HUES48 (cell line): ENCODE results near the gene TCF7L2.

Experiments
- H3K27ac ChIP-seq: one replicate; pipeline ENCODE4 v1.7.0; 2013; ENCODE audit warnings: low read depth, low read length, inconsistent platforms
- H3K27me3 ChIP-seq: 2 replicates; pipeline ENCODE4 v1.6.1; 2013; ENCODE audit warnings: mild to moderate bottlenecking, low read length; ENCODE audit not compliant: control insufficient read depth, insufficient read depth
- H3K36me3 ChIP-seq: 2 replicates; pipeline ENCODE4 v1.6.1; 2013; ENCODE audit warnings: low read length; ENCODE audit not compliant: control insufficient read depth, insufficient read depth
- H3K4me1 ChIP-seq: 2 replicates; pipeline ENCODE4 v1.6.1; 2013; ENCODE audit warnings: mild to moderate bottlenecking, low read length; ENCODE audit not compliant: control insufficient read depth, insufficient read depth
- H3K4me3 ChIP-seq: 2 replicates; pipeline ENCODE4 v1.5.1; 2013; ENCODE audit warnings: mild to moderate bottlenecking, low read depth, low read length
- H3K9ac ChIP-seq: 2 replicates; pipeline ENCODE4 v1.6.1; 2013; ENCODE audit warnings: mild to moderate bottlenecking, low read depth, low read length, moderate library complexity
- H3K9me3 ChIP-seq: 2 replicates; pipeline ENCODE4 v1.6.1; 2013; ENCODE audit warnings: low read length; ENCODE audit not compliant: control insufficient read depth, insufficient read depth

Gene TCF7L2

GRCh38 chr10:112949875-112950507, at the start of gene TCF7L2:
TSS of gene TCF7L2 (plus strand) at chr10:112950247. CDS start at chr10:112950757, 510 bp downstream.
- peaks cover 46% of the 10 kb centered on the region for H3K4me1 ChIP-seq
- H3K9ac ChIP-seq, result peak within 1 kb of the TSS; percentile 87
- peak within 1 kb of the TSS; percentile 98 for H3K27ac ChIP-seq
- peak within 1 kb of the TSS; percentile 89 for H3K4me3 ChIP-seq
- H3K36me3 ChIP-seq, result 0 out of 2 replicates have a peak, but pooled peaks cover 7% of the 10 kb centered on the region
- no peaks in the 10 kb centered on the region for H3K27me3 ChIP-seq
- H3K9me3 ChIP-seq, result no peaks in the 10 kb centered on the region

GRCh38 chr10:112902730-112903129, 47.3 kb upstream of the TCF7L2 start:
- peaks cover 19% of the 10 kb centered on the region for H3K4me1 ChIP-seq
- H3K4me3 ChIP-seq, result no peak overlapping the region
- no peaks in the 10 kb centered on the region for H3K36me3 ChIP-seq
- no peaks in the 10 kb centered on the region for H3K27me3 ChIP-seq
- no peaks in the 10 kb centered on the region for H3K9me3 ChIP-seq
- H3K9ac ChIP-seq, result no peak overlapping the region
- no peak overlapping the region for H3K27ac ChIP-seq

GRCh38 chr10:112904000-112904399, 46.0 kb upstream of the TCF7L2 start:
- Histone ChIP-seq H3K9ac (no peak overlapping the region), H3K27ac (no peak overlapping the region), H3K4me1 (peaks cover 13% of the 10 kb centered on the region), H3K9me3 (no peaks in the 10 kb centered on the region), H3K27me3 (no peaks in the 10 kb centered on the region), H3K36me3 (no peaks in the 10 kb centered on the region), H3K4me3 (no peak overlapping the region)

- H3K4me1 ChIP-seq, result no peaks in the 10 kb centered on the region
- no peak overlapping the region for H3K27ac ChIP-seq
- no peaks in the 10 kb centered on the region; the same call in none of the 2 replicates for H3K27me3 ChIP-seq
- no peaks in the 10 kb centered on the region for H3K9me3 ChIP-seq
- H3K4me3 ChIP-seq, result no peak overlapping the region
- H3K9ac ChIP-seq, result no peak overlapping the region
- H3K36me3 ChIP-seq, result no peaks in the 10 kb centered on the region
Measured at GRCh38 chr10:112906945-112907344, 43.1 kb upstream of the TCF7L2 start.

- Histone ChIP-seq H3K4me3 (no peak overlapping the region), H3K27me3 (peaks cover 8% of the 10 kb centered on the region), H3K9me3 (no peaks in the 10 kb centered on the region), H3K27ac (no peak overlapping the region), H3K9ac (no peak overlapping the region), H3K4me1 (peaks cover 9% of the 10 kb centered on the region), H3K36me3 (no peaks in the 10 kb centered on the region)
Measured at GRCh38 chr10:112907893-112908292, 42.2 kb upstream of the TCF7L2 start.

- H3K9ac ChIP-seq, result no peak overlapping the region
- H3K27ac ChIP-seq, result no peak overlapping the region
- peaks cover 38% of the 10 kb centered on the region for H3K27me3 ChIP-seq
Measured at GRCh38 chr10:112911206-112911605, 38.8 kb upstream of the TCF7L2 start.

GRCh38 chr10:112912410-112912928, 37.6 kb upstream of the TCF7L2 start:
- no peaks in the 10 kb centered on the region for H3K36me3 ChIP-seq
- H3K4me1 ChIP-seq, result peaks cover 29% of the 10 kb centered on the region
- H3K9me3 ChIP-seq, result no peaks in the 10 kb centered on the region
- no peak overlapping the region for H3K4me3 ChIP-seq
- peaks cover 49% of the 10 kb centered on the region for H3K27me3 ChIP-seq
- no peak overlapping the region for H3K9ac ChIP-seq
- H3K27ac ChIP-seq, result peak overlapping the region; percentile 65

More at GRCh38 chr10:112911206-112911605, 38.8 kb upstream of the TCF7L2 start:
- H3K9me3 ChIP-seq, result no peaks in the 10 kb centered on the region
- no peaks in the 10 kb centered on the region for H3K36me3 ChIP-seq
- peaks cover 26% of the 10 kb centered on the region for H3K4me1 ChIP-seq
- no peak overlapping the region for H3K4me3 ChIP-seq

GRCh38 chr10:112913255-112913654, 36.8 kb upstream of the TCF7L2 start:
- no peaks in the 10 kb centered on the region for H3K9me3 ChIP-seq
- no peak overlapping the region for H3K27ac ChIP-seq
- peaks cover 56% of the 10 kb centered on the region for H3K27me3 ChIP-seq

GRCh38 chr10:112913661-112914287, 36.3 kb upstream of the TCF7L2 start:
- H3K27me3 ChIP-seq, result peaks cover 62% of the 10 kb centered on the region
- H3K36me3 ChIP-seq, result no peaks in the 10 kb centered on the region
- no peak overlapping the region for H3K4me3 ChIP-seq
- H3K9ac ChIP-seq, result no peak overlapping the region
- peaks cover 42% of the 10 kb centered on the region for H3K4me1 ChIP-seq
- H3K9me3 ChIP-seq, result no peaks in the 10 kb centered on the region
- no peak overlapping the region for H3K27ac ChIP-seq

More at GRCh38 chr10:112913255-112913654, 36.8 kb upstream of the TCF7L2 start:
- no peak overlapping the region for H3K9ac ChIP-seq
- H3K4me1 ChIP-seq, result peaks cover 37% of the 10 kb centered on the region
- no peaks in the 10 kb centered on the region for H3K36me3 ChIP-seq
- H3K4me3 ChIP-seq, result no peak overlapping the region

- Histone ChIP-seq H3K4me1 (peaks cover 44% of the 10 kb centered on the region), H3K4me3 (no peak overlapping the region), H3K9me3 (no peaks in the 10 kb centered on the region), H3K36me3 (no peaks in the 10 kb centered on the region), H3K27me3 (peaks cover 68% of the 10 kb centered on the region), H3K27ac (no peak overlapping the region), H3K9ac (no peak overlapping the region)
Measured at GRCh38 chr10:112914288-112914952, 35.6 kb upstream of the TCF7L2 start.
